ENCODE measurements around the gene PNLIPRP2.

DNA sequence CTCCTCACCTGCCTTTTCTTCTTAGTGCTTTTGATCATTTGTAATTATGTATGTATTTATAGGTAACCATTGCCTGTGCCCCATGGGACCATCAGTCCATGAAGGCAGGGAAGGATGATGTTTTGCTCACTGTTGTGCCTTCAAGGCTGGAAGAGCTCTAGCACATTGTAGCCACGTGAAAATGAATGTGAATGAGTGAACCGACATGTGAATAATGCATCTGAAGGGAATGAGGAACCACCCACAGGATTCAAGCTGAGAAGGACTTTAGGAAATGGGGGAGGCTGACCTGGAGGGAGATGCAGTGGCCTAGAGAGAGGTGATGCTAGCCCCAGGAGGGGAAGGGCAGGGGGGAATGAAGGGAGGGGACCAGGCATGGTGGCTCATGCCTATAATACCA is 6.0 kb upstream of the PNLIPRP2 start:
- TF ChIP-seq, protein P1, sequence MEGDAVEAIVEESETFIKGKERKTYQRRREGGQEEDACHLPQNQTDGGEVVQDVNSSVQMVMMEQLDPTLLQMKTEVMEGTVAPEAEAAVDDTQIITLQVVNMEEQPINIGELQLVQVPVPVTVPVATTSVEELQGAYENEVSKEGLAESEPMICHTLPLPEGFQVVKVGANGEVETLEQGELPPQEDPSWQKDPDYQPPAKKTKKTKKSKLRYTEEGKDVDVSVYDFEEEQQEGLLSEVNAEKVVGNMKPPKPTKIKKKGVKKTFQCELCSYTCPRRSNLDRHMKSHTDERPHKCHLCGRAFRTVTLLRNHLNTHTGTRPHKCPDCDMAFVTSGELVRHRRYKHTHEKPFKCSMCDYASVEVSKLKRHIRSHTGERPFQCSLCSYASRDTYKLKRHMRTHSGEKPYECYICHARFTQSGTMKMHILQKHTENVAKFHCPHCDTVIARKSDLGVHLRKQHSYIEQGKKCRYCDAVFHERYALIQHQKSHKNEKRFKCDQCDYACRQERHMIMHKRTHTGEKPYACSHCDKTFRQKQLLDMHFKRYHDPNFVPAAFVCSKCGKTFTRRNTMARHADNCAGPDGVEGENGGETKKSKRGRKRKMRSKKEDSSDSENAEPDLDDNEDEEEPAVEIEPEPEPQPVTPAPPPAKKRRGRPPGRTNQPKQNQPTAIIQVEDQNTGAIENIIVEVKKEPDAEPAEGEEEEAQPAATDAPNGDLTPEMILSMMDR (IDR thresholded peaks at IDR 0.05): no peak
- no peak for TF ChIP-seq POLR2A (IDR thresholded peaks at IDR 0.05; ENCODE audit: low read depth)

Data from esophagus muscularis mucosa (tissue), 3 donors.